ENCODE measurements around the gene SNX6.
"Not testable (repeated sequence)": the region's sequence is repeated elsewhere in the genome, so short reads cannot be mapped to it uniquely, and the experiment has no call there.

Gene SNX6

GRCh38 chr14:34629657-34630529 lies at the start of gene SNX6:
SNX6 (minus strand) TSS chr14:34630148; CDS start chr14:34630116, 32 bp downstream.
- peak; percentile 78 for DNase-seq

- DNase-seq, result no peak
Observed at GRCh38 chr14:34678735-34679134, 48.8 kb upstream of the SNX6 start.

- DNase-seq, result no peak
Observed at GRCh38 chr14:34678306-34678705, 48.4 kb upstream of the SNX6 start.

- no peak for DNase-seq
Observed at GRCh38 chr14:34676516-34677211, 46.7 kb upstream of the SNX6 start.

DNA sequence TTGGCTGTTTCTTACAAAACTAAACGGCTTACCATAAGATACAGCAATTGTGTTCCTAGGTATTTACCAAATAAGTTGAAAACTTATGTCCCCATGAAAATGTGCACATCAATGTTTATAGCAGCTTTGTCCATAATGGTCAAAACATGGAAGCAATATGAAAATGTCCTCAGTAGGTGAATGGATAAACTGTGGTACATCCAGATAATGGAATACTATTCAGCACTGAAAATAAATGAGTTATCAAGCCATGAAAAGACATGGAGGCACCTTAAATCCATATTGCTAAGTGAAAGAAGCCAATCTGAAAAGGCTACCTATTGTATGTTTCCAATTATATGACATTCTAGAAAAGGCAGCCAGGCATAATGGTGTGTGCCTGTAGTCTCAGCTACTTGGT lies 43.8 kb upstream of the SNX6 start:
- no peak for DNase-seq

DNA sequence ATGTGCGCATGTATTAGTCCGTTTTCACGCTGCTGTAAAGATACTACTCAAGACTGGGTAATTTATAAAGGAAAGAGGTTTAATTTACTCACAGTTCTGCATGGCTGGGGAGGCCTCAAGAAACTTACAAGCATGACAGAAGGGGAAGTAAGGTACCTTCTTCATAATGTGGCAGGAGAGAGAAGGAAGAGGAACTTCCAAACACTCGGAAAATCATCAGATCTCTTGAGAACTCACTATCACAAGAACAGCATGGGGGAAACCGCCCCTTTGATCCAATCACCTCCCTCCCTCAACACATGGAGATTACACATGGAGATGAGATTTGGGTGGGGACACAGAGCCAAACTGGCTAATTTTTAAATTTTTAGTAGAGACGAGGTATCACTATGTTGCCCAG lies 41.8 kb upstream of the SNX6 start:
- DNase-seq, result no peak

DNA sequence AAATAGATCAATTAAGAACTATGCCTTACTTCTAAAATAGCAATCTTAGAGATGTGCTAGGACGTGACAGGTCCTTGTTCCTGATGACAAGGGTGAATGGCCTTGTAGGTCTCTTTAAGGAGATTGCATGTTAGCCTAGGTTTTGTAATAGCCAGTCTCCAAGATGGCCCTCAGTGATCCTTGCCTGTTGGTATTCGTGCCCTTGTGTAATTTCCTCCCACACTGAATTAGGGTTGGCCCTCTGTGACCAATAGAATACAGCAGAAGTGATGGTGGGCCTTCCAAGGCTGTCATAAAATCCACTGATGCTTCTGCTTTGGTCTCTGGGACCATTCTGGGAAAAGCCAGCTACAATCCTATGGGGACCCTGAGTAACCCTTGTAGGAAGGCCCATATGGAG lies 38.2 kb upstream of the SNX6 start:
- DNase-seq, result no peak

DNA sequence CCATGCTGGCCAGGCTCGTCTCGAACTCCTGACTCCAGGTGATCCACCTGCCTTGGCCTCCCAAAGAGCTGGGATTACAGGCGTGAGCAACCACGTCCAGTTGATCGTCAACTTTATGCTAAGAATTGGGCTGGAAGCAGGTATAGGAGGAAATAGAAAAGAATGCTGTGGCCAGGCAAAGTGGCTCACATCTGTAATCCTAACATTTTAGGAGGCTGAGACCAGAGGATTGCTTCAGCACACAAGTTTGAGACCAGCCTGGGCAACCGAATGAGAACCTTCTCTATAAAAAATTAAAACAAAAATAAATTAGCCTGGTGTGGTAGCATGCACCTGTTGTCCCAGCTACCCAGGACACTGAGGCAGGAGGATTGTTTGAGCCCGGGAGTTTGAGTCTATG lies 37.1 kb upstream of the SNX6 start:
- no peak for DNase-seq

- DNase-seq, result peak; percentile 96
Observed at GRCh38 chr14:34665785-34666435, 36.0 kb upstream of the SNX6 start.

- DNase-seq, result no peak
Observed at GRCh38 chr14:34662561-34663088, 32.7 kb upstream of the SNX6 start.

- no peak for DNase-seq
Observed at GRCh38 chr14:34660796-34661195, 30.8 kb upstream of the SNX6 start.

GRCh38 chr14:34655959-34656358 lies 26.0 kb upstream of the SNX6 start:
- DNase-seq, result no peak

GRCh38 chr14:34653073-34653472 lies 23.1 kb upstream of the SNX6 start:
- not testable (repeated sequence) for DNase-seq

DNA sequence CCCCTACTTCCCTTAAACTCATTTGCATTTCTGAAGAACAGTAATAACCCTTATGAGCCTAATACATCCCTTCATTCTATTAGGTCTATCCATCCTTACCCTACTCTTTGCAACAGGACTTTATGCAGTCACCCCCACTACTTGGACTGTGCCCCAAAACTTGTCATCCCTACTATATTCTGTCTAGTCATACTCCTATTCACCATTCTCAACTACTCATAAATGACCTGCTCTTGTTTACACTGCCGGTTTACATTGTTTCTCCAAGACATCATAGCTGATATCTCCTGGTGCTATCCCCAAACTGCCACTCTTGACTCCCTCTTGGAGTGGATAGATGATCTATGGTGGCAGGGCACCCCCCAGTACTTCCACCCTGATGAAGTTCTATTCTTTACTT lies 22.4 kb upstream of the SNX6 start:
- DNase-seq, result not testable (repeated sequence)

- peak; percentile 99 for DNase-seq
Observed at GRCh38 chr14:34650786-34651584, 21.0 kb upstream of the SNX6 start.

DNA sequence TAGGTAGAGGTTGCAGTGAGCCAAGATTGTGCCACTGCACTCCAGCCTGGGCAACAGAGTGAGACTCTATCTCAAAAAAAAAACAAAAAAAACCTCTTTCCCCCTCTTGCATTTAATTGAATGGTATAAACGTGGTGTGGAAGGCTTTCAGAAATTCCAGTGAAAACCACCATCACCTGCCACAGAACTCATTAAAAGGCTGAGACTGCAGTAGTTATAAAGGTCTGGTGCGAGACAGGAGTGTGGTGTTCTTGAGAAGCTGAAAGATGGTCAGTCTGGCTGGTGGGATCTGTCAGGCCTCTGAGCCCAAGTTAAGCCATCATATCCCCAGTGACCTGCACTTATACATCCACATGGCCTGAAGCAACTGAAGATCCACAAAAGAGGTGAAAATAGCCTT lies 20.1 kb upstream of the SNX6 start:
- DNase-seq, result peak; percentile 24

DNA sequence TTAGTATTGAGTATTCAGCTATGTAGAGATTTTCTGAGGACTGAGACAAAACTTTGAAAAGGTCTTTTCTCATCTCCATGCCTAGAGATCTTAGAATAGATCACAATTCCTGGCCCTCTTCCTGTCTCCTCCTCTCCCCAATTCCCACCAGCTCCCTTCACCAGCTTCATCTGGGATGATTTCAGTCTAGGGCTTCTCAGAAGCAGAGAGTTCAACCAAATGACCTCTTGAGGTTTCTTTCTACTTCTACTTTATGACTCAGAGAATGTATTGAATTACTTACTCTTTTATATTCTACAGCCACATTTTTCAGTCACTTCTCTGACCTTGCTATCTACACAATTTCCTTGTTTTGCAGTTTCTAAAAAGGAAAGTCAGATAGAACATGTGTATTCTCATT lies 19.4 kb upstream of the SNX6 start:
- DNase-seq, result peak; percentile 97

GRCh38 chr14:34646570-34647255 lies 16.8 kb upstream of the SNX6 start:
- no peak for DNase-seq

DNA sequence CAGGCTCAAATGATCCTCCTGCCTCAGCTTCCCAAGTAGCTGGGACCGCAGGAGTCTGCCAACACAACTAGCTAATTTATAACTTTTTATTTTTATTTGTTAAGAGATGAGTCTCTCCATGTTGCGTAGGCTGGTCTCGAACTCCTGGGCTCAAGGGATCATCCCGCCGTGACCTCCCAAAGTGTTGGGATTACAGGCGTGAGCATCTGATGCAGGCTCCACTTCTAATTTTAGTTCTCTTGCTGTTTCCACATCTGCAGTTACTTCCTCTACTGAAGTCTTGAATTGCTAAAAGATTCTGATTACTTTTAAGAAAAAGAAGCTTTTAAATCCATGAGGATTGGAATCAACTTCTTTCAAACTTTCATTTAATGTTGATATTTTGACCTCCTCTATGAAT lies 13.4 kb upstream of the SNX6 start:
- no peak for DNase-seq

DNA sequence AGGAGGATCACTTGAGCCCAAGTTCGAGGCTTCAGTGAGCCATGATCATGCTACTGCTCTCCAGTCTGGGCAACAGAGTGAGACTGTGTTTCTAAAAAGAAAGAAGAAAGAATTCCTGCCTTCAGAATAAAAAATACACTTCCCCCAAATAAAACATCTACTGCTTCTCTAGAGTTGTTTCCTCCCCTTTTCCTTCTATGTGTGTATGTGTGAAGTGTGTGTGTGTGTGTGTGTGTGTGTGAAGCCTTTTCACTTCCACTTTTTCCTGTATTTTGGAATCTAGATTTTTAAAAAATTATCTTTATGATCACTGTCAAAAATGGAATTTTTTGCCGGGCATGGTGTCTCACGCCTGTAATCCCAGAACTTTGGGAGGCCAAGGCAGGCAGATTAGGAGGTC lies 12.6 kb upstream of the SNX6 start:
- DNase-seq, result no peak

DNA sequence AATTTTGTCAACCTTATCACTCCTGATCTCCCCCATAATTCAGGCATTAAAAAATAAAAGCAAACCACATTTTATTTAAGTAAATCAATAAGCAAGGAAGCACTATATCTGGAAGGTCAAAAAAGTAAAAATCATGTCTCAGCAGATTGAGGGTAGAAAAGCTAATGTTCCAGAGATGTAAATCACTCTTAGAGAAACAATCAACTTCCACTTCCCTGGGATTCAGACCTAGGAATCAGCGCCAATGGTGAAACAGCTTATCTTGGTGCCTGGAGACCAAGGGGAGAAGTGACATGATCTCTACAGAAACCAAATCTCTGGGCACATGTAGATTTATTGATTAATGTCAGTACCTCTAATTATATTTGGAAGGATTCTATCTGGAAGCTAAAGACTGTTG lies 10.9 kb upstream of the SNX6 start:
- DNase-seq, result no peak

DNA sequence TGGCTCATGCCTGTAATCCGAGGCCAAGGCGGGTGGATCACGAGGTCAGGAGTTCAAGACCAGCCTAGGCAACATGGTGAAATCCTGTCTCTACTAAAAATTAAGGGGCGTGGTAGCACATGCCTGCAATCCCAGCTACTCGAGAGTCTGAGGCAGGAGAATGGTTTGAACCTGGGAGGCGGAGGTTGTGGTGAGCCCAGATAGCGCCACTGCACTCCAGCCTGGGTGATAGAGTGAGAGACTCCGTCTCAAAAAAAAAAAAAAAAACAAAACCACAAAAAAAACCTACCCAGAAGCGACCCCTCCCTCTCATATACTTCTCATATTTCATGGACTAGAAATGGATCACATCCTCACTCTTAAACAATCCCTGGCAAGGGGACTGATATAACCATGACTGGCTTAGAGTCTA lies 4.4 kb upstream of the SNX6 start:
- not testable (repeated sequence) for DNase-seq
